Ishikawa (cell line): ENCODE results near the gene CFL1.

Experiments used
- CEBPB ChIP-seq: IDR thresholded peaks from 2 replicates; pipeline ENCODE4 v1.6.1; 2012
- CREB1 ChIP-seq: IDR thresholded peaks from 2 replicates; pipeline ENCODE4 v1.6.1; 2012; ENCODE audit warnings: low read depth
- EGR1 ChIP-seq: IDR thresholded peaks from 2 replicates; pipeline ENCODE4 v1.6.1; 2012
- EP300 ChIP-seq: IDR thresholded peaks from 2 replicates; pipeline ENCODE4 v1.6.1; 2012; ENCODE audit warnings: borderline replicate concordance
- FOXM1 ChIP-seq: IDR thresholded peaks from 2 replicates; pipeline ENCODE4 v1.6.1; 2012; ENCODE audit warnings: low read depth, borderline replicate concordance
- NFIC ChIP-seq: IDR thresholded peaks from 2 replicates; pipeline ENCODE4 v1.6.1; 2012
- RAD21 ChIP-seq: IDR thresholded peaks from 2 replicates; pipeline ENCODE4 v1.6.1; 2012; ENCODE audit warnings: low read depth
- TAF1 ChIP-seq: IDR thresholded peaks from 2 replicates; pipeline ENCODE4 v1.6.1; 2012; ENCODE audit warnings: low read depth, mild to moderate bottlenecking
- TCF12 ChIP-seq: IDR thresholded peaks from 2 replicates; pipeline ENCODE4 v1.6.1; 2012; ENCODE audit warnings: low read depth
- TEAD4 ChIP-seq: IDR thresholded peaks from 2 replicates; pipeline ENCODE4 v1.6.1; 2012
- YY1 ChIP-seq: IDR thresholded peaks from 2 replicates; pipeline ENCODE4 v1.6.1; 2012; ENCODE audit warnings: low read depth
- ZBTB7A ChIP-seq: IDR thresholded peaks from 2 replicates; pipeline ENCODE4 v1.6.1; 2012; ENCODE audit warnings: low read depth
- TF ChIP-seq, protein P1 (sequence below): IDR thresholded peaks from 2 replicates; pipeline ENCODE4 v1.6.1; 2012
- TF ChIP-seq, protein P2 (sequence below): IDR thresholded peaks from 2 replicates; pipeline ENCODE4 v1.6.1; 2012; ENCODE audit warnings: low read depth, mild to moderate bottlenecking
- TF ChIP-seq, protein P3 (sequence below): IDR thresholded peaks from 2 replicates; pipeline ENCODE4 v1.6.1; 2012

Gene CFL1

DNA sequence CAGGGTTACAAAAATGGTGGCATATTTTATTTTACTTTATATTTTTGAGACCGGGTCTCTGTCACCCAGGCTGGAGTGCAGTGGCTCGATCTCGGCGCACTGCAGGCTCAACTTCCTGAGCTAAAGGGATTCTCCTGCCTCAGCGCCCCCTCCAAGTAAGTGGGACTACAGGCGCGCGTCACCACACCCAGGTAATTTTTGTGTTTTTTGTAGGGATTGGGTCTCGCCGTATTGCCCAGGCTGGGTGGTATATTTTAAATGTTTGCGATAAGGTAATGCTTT lies 42.9 kb upstream of the CFL1 start:
- no peak for TF ChIP-seq YY1
- TF ChIP-seq, protein P1, sequence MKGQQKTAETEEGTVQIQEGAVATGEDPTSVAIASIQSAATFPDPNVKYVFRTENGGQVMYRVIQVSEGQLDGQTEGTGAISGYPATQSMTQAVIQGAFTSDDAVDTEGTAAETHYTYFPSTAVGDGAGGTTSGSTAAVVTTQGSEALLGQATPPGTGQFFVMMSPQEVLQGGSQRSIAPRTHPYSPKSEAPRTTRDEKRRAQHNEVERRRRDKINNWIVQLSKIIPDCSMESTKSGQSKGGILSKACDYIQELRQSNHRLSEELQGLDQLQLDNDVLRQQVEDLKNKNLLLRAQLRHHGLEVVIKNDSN: no peak
- TF ChIP-seq TEAD4: no peak

DNA sequence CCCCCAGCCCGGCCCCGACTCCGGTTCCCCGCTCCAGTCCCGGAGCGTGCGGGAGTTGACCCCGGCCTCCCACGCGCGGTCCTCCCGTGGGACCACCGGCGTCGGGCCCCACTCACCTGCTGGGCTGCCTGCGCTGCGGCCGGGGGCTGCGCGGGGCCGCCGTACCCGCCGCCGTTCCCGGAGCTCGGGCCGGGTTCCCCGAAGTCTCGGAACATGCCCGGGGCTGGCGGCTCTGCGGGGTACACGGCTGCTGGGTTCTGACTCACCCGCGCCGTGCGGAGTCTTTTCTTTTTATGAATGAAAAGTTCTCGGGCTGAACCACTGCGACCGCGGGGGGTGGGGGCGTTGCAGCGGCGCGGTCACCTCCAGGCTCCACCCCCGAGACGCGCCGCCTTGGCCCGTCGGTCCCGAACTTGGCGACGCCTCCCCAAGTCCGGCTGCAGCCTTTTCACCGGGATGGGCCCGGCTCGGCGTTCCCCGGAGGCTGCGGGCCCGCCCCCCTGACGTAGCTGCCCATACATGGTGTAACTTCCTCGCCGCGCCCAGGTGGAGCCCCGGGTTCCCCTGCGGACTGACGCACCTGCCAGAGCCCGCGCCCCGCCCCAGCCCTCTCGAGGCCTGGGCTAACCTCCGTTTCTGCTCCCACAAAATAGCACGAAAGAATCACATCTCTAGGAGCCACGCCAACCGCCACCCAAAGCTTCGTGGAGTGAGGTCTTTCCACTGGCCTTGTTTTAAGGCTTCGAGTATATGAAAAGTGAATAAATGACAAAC lies 42.3 kb upstream of the CFL1 start, which contains the start of gene FOSL1:
TSS of gene FOSL1 (minus strand) at position 264 of the 774 bp plus-strand sequence. CDS start at position 215, 49 bp downstream.
- no peak; the same call in 1 of the 2 replicates for TF ChIP-seq CEBPB
- TF ChIP-seq TCF12: peak; percentile 65; the same call in 1 of the 2 replicates
- TF ChIP-seq FOXM1: no peak
- peak; percentile 6; the same call in 1 of the 2 replicates for TF ChIP-seq EGR1
- TF ChIP-seq EP300: peak; percentile 56
- TF ChIP-seq RAD21: no peak; the same call in 1 of the 2 replicates
- TF ChIP-seq, protein P2, sequence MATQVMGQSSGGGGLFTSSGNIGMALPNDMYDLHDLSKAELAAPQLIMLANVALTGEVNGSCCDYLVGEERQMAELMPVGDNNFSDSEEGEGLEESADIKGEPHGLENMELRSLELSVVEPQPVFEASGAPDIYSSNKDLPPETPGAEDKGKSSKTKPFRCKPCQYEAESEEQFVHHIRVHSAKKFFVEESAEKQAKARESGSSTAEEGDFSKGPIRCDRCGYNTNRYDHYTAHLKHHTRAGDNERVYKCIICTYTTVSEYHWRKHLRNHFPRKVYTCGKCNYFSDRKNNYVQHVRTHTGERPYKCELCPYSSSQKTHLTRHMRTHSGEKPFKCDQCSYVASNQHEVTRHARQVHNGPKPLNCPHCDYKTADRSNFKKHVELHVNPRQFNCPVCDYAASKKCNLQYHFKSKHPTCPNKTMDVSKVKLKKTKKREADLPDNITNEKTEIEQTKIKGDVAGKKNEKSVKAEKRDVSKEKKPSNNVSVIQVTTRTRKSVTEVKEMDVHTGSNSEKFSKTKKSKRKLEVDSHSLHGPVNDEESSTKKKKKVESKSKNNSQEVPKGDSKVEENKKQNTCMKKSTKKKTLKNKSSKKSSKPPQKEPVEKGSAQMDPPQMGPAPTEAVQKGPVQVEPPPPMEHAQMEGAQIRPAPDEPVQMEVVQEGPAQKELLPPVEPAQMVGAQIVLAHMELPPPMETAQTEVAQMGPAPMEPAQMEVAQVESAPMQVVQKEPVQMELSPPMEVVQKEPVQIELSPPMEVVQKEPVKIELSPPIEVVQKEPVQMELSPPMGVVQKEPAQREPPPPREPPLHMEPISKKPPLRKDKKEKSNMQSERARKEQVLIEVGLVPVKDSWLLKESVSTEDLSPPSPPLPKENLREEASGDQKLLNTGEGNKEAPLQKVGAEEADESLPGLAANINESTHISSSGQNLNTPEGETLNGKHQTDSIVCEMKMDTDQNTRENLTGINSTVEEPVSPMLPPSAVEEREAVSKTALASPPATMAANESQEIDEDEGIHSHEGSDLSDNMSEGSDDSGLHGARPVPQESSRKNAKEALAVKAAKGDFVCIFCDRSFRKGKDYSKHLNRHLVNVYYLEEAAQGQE: no peak
- TF ChIP-seq, protein P3, sequence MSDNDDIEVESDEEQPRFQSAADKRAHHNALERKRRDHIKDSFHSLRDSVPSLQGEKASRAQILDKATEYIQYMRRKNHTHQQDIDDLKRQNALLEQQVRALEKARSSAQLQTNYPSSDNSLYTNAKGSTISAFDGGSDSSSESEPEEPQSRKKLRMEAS: peak; percentile 90
- TF ChIP-seq CREB1: peak; percentile 88
- peak; percentile 65; the same call in 1 of the 2 replicates for TF ChIP-seq TAF1
- TF ChIP-seq YY1: no peak
- TF ChIP-seq TEAD4: no peak; the same call in 1 of the 2 replicates
- 0 out of 2 replicates have a peak, but pooled peaks have one; percentile 2 for TF ChIP-seq ZBTB7A
- TF ChIP-seq, protein P1: no peak
- peak; percentile 37; the same call in 1 of the 2 replicates for TF ChIP-seq NFIC

DNA sequence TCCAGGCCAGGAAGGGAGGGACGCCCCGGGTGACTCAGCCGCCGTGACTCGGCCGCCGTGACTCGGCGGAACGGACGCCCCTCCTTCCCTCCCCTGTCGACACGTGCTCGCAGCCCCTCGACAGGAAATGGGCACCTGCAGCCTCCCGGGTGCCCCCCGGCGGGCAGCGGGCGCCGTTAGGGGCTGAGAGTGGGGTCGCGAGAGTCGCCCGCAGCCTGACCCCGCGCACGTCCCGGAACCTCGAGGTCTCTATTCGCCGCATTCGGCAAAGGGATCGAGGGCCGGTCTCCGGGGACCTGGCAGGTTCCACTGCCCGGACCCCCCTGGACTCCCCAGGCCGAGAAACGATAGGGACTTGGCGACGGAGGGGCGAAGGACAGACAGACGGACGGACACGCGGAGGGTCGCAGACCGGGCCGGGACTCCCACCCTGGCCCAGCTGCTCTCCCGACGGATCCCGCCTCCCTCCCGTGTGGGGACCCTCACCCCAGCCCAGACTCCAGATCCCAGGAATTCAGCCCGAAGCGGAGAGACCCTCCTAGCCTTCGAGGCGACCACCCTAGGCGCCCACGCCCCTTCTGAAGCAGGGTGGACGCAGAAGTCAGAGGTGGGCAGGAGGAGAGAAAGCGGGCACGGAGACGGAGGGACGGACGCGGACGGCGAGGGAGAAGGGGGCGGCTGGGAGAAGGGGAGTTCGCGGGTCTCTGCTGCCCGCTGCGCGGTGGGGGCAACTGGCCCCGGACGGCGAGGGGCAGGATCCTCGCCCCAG lies 41.6 kb upstream of the CFL1 start:
- TF ChIP-seq TCF12 (no peak), FOXM1 (no peak), CEBPB (no peak), TAF1 (no peak), NFIC (no peak; the same call in 1 of the 2 replicates), EP300 (no peak), CREB1 (no peak), TEAD4 (no peak), ZBTB7A (peak; percentile 64; the same call in 1 of the 2 replicates), RAD21 (no peak), YY1 (no peak), EGR1 (no peak)
- TF ChIP-seq, protein P1: peak; percentile 37; the same call in 1 of the 2 replicates
- TF ChIP-seq, protein P3: peak; percentile 93
- TF ChIP-seq, protein P2: no peak

DNA sequence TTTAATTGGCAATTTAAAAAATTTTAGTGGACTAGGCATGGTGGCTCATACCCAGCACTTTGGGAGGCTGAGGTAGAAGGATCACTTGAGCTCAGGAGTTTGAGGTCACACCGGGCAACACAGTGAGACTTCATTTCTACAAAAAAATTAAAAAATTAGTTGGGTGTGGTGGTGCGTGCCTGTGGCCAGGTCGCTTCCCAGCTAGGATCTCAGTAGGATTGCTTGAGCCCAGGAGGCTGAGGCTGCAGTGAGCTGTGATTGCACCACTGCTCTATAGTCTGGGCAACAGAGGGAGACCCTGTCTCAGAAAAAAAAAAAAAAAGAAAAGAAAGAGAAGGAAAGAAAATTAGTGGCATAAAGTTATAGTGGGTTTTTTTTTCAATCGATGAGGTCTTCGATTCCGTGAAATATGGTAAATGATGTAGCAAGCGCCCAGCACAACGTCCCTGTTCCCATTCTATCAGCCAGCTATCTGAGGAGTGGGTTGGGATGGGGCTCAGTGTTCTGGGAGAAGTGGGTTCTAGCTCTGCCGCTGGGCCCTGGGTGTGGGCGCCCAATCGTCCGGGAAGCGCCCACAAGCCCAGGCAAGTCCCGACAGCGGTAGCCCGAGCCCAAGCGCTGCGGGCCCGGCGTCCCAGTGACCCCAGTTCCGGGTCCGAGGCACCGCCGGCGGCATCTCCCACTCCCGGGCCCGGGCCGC lies 40.8 kb upstream of the CFL1 start:
- TF ChIP-seq FOXM1 (no peak), TAF1 (no peak)
